Adipocyte (in vitro differentiated cells): ENCODE data around the gene TNFAIP2.

ENCODE experiments used
- DNase-seq: peaks from one replicate; pipeline ENCODE4 v3.0.0-alpha.2; 2015; ENCODE audit warnings: low read depth
- H3K27me3 ChIP-seq: replicated peaks from 2 replicates; pipeline ENCODE4 v1.7.0; 2013; ENCODE audit warnings: mild to moderate bottlenecking, low read length, moderate library complexity; ENCODE audit not compliant: control insufficient read depth, insufficient read depth
- H3K36me3 ChIP-seq: 2 replicates; pipeline ENCODE4 v1.7.0; 2013; ENCODE audit warnings: low read length, mild to moderate bottlenecking, moderate library complexity; ENCODE audit not compliant: control insufficient read depth, insufficient read depth, severe bottlenecking
- H3K4me1 ChIP-seq: 2 replicates; pipeline ENCODE4 v1.7.0; 2013; ENCODE audit warnings: mild to moderate bottlenecking, low read length, moderate library complexity; ENCODE audit not compliant: control insufficient read depth, insufficient read depth
- H3K4me3 ChIP-seq: 2 replicates; pipeline ENCODE4 v1.7.0; 2013; ENCODE audit warnings: mild to moderate bottlenecking, low read length, moderate library complexity
- H3K9ac ChIP-seq: 2 replicates; pipeline ENCODE4 v1.7.0; 2013; ENCODE audit warnings: mild to moderate bottlenecking, low read length, moderate library complexity
- H3K9me3 ChIP-seq: 2 replicates; pipeline ENCODE4 v1.7.0; 2013; ENCODE audit warnings: mild to moderate bottlenecking, low read length, moderate library complexity; ENCODE audit not compliant: control insufficient read depth

Gene TNFAIP2

GRCh38 chr14:103134919-103135318, 11.7 kb downstream of the TNFAIP2 start:
- Histone ChIP-seq H3K9ac (no peak overlapping the region), H3K27me3 (no peaks in the 10 kb centered on the region), H3K4me3 (no peak overlapping the region), H3K4me1 (peaks cover 15% of the 10 kb centered on the region), H3K36me3 (peaks cover 61% of the 10 kb centered on the region), H3K9me3 (no peaks in the 10 kb centered on the region)
- DNase-seq, result no peak

- no peak overlapping the region for H3K4me3 ChIP-seq
- H3K9me3 ChIP-seq, result no peaks in the 10 kb centered on the region
- peak overlapping the region; percentile 79 for H3K9ac ChIP-seq
- H3K27me3 ChIP-seq, result no peaks in the 10 kb centered on the region
- H3K4me1 ChIP-seq, result peaks cover 15% of the 10 kb centered on the region
- peaks cover 54% of the 10 kb centered on the region for H3K36me3 ChIP-seq
- no peak for DNase-seq
Measured at GRCh38 chr14:103135333-103136260, 12.3 kb downstream of the TNFAIP2 start.

- Histone ChIP-seq H3K9me3 (no peaks in the 10 kb centered on the region), H3K9ac (peak overlapping the region; percentile 79), H3K36me3 (peaks cover 44% of the 10 kb centered on the region), H3K27me3 (no peaks in the 10 kb centered on the region), H3K4me1 (peaks cover 15% of the 10 kb centered on the region), H3K4me3 (peak overlapping the region; percentile 47)
- DNase-seq, result peak; percentile 66
Measured at GRCh38 chr14:103136388-103137271, 13.4 kb downstream of the TNFAIP2 start.

GRCh38 chr14:103137689-103138300, 14.5 kb downstream of the TNFAIP2 start:
- H3K9me3 ChIP-seq, result no peaks in the 10 kb centered on the region
- H3K4me3 ChIP-seq, result no peak overlapping the region
- peaks cover 32% of the 10 kb centered on the region for H3K36me3 ChIP-seq
- DNase-seq, result no peak
- H3K9ac ChIP-seq, result peak overlapping the region; percentile 12
- peaks cover 15% of the 10 kb centered on the region for H3K4me1 ChIP-seq
- H3K27me3 ChIP-seq, result peaks cover 4% of the 10 kb centered on the region

GRCh38 chr14:103138301-103139131, 15.3 kb downstream of the TNFAIP2 start:
- no peak overlapping the region for H3K4me3 ChIP-seq
- no peak for DNase-seq
- peaks cover 25% of the 10 kb centered on the region for H3K36me3 ChIP-seq

GRCh38 chr14:103139132-103140025, 16.1 kb downstream of the TNFAIP2 start:
- no peaks in the 10 kb centered on the region for H3K9me3 ChIP-seq
- peaks cover 18% of the 10 kb centered on the region for H3K36me3 ChIP-seq
- no peak overlapping the region for H3K9ac ChIP-seq
- peaks cover 4% of the 10 kb centered on the region for H3K27me3 ChIP-seq
- peaks cover 27% of the 10 kb centered on the region for H3K4me1 ChIP-seq
- H3K4me3 ChIP-seq, result no peak overlapping the region
- DNase-seq, result no peak

More at GRCh38 chr14:103138301-103139131, 15.3 kb downstream of the TNFAIP2 start:
- Histone ChIP-seq H3K9ac (no peak overlapping the region), H3K9me3 (no peaks in the 10 kb centered on the region), H3K4me1 (peaks cover 19% of the 10 kb centered on the region), H3K27me3 (peaks cover 4% of the 10 kb centered on the region)

GRCh38 chr14:103140316-103141109, 17.3 kb downstream of the TNFAIP2 start:
- Histone ChIP-seq H3K36me3 (peaks cover 7% of the 10 kb centered on the region), H3K4me1 (peaks cover 27% of the 10 kb centered on the region), H3K9me3 (no peaks in the 10 kb centered on the region), H3K27me3 (peaks cover 4% of the 10 kb centered on the region), H3K4me3 (no peak overlapping the region), H3K9ac (no peak overlapping the region)
- DNase-seq, result no peak

- no peaks in the 10 kb centered on the region for H3K9me3 ChIP-seq
- no peak overlapping the region for H3K4me3 ChIP-seq
- H3K36me3 ChIP-seq, result no peaks in the 10 kb centered on the region
- peaks cover 25% of the 10 kb centered on the region for H3K4me1 ChIP-seq
- no peak overlapping the region for H3K9ac ChIP-seq
- no peak for DNase-seq
- H3K27me3 ChIP-seq, result peaks cover 4% of the 10 kb centered on the region
Measured at GRCh38 chr14:103141117-103141796, 18.0 kb downstream of the TNFAIP2 start.

- Histone ChIP-seq H3K9me3 (no peaks in the 10 kb centered on the region), H3K4me1 (peaks cover 18% of the 10 kb centered on the region), H3K4me3 (no peak overlapping the region), H3K9ac (no peak overlapping the region), H3K27me3 (peaks cover 4% of the 10 kb centered on the region), H3K36me3 (no peaks in the 10 kb centered on the region)
- DNase-seq, result no peak
Measured at GRCh38 chr14:103142026-103142425, 18.8 kb downstream of the TNFAIP2 start.
